RPMI7951 (cell line): ENCODE results near the gene ZNF446. TPM values are rescaled to one million over a fixed set of nuclear protein-coding genes. Genes with fewer than 3 reads are reported as not detected.

Source experiments
- DNase-seq: peaks from one replicate; pipeline ENCODE4 v3.0.0-alpha.2; 2012; ENCODE audit warnings: low read depth
- total RNA-seq: library from RNA; depleted of rRNA; stranded (reverse); fragments of >200 nt; shearing (Covaris generic); gene quantifications from 2 replicates; pipeline ENCODE4 v1.2.3, GENCODE V29; 2014; rRNA removed

ZNF446 gene
- total RNA-seq, 1 experiment from 2014 or later: 6.5 TPM

- no peak for DNase-seq
Observed at GRCh38 chr19:58522709-58523108, 46.6 kb downstream of the ZNF446 start.

- no peak for DNase-seq
Observed at GRCh38 chr19:58529405-58529804, 53.3 kb downstream of the ZNF446 start.

Other genes with a start within 250 kb of the ZNF446 start
- 43.9 and 57.0 TPM in 2 replicates for gene ZNF544, start 247.4 kb upstream of the ZNF446 start, total RNA-seq
- 4.3 and 4.8 TPM in 2 replicates for gene ZNF8, start 197.4 kb upstream of the ZNF446 start, total RNA-seq
- 68.7 and 76.6 TPM in 2 replicates for gene ERVK3-1, start 171.0 kb upstream of the ZNF446 start, total RNA-seq
- 2.9 and 4.1 TPM in 2 replicates for gene ZSCAN22, start 149.4 kb upstream of the ZNF446 start, total RNA-seq
- 64.4 and 111 TPM in 2 replicates for gene A1BG, start 122.9 kb upstream of the ZNF446 start, total RNA-seq
- 0.12 and 0.29 TPM in 2 replicates for gene ZNF497, start 113.6 kb upstream of the ZNF446 start, total RNA-seq
- gene ZNF837, start 95.3 kb upstream of the ZNF446 start, total RNA-seq: 1.1 and 1.8 TPM in 2 replicates
- 2,560 and 2,715 TPM in 2 replicates for gene RPS5, start 89.1 kb upstream of the ZNF446 start, total RNA-seq
- gene RNF225, start 80.7 kb upstream of the ZNF446 start, total RNA-seq: not detected in 2 replicates
- gene ZNF584, start 67.7 kb upstream of the ZNF446 start, total RNA-seq: 16.3 and 17.2 TPM in 2 replicates
- 4.6 and 4.8 TPM in 2 replicates for gene ZNF132, start 36.2 kb upstream of the ZNF446 start, total RNA-seq
- gene ZNF324B, start 24.7 kb upstream of the ZNF446 start, total RNA-seq: 4.1 and 9.3 TPM in 2 replicates
- 8.6 and 8.9 TPM in 2 replicates for gene ZNF324, start 9.3 kb upstream of the ZNF446 start, total RNA-seq
- gene SLC27A5, start 35.6 kb downstream of the ZNF446 start, total RNA-seq: 4.7 and 6.0 TPM in 2 replicates
- 5.3 and 8.1 TPM in 2 replicates for gene ZBTB45, start 43.5 kb downstream of the ZNF446 start, total RNA-seq
- gene TRIM28, start 67.7 kb downstream of the ZNF446 start, total RNA-seq: 304 and 391 TPM in 2 replicates
- 171 and 176 TPM in 2 replicates for gene CHMP2A, start 78.8 kb downstream of the ZNF446 start, total RNA-seq
- gene UBE2M, start 82.3 kb downstream of the ZNF446 start, total RNA-seq: 84.1 and 98.8 TPM in 2 replicates
- gene MZF1, start 97.0 kb downstream of the ZNF446 start, total RNA-seq: 6.5 and 10.2 TPM in 2 replicates